Skeletal muscle tissue (tissue), 4 donors: ENCODE measurements around the gene LENEP. TPM values are rescaled to one million over a fixed set of nuclear protein-coding genes. Genes with fewer than 3 reads are reported as not detected.
A peak's percentile ranks its signal among the peaks of the same experiment; 100 is the strongest.

ENCODE experiments used
- H3K27ac ChIP-seq: one replicate; pipeline ENCODE4 v1.7.0; 2013; ENCODE audit warnings: mild to moderate bottlenecking, low read depth, low read length, inconsistent platforms
- H3K27me3 ChIP-seq, 3 donors: one replicate each; pipeline ENCODE4 v1.7.0; 2013; ENCODE audit warnings: low read length in 3 of 3; ENCODE audit not compliant: control insufficient read depth in 3 of 3, insufficient read depth in 3 of 3
- H3K36me3 ChIP-seq, 3 donors: one replicate each; pipeline ENCODE4 v1.7.0; 2013; ENCODE audit warnings: low read length in 3 of 3; ENCODE audit not compliant: control insufficient read depth in 3 of 3, insufficient read depth in 3 of 3
- H3K4me1 ChIP-seq, 3 donors: one replicate each; pipeline ENCODE4 v1.7.0; 2013; ENCODE audit warnings: low read length in 3 of 3, mild to moderate bottlenecking in 3 of 3; ENCODE audit not compliant: control insufficient read depth in 3 of 3, insufficient read depth in 3 of 3
- H3K4me3 ChIP-seq, 3 donors: one replicate each; pipeline ENCODE4 v1.7.0; 2013; ENCODE audit warnings: low read length in 3 of 3
- H3K9ac ChIP-seq, 3 donors: one replicate each; pipeline ENCODE4 v1.7.0; 2013; ENCODE audit warnings: low read length in 3 of 3, mild to moderate bottlenecking in 3 of 3, moderate library complexity in 2 of 3, low read depth in 1 of 3
- H3K9me3 ChIP-seq, 3 donors: one replicate each; pipeline ENCODE4 v1.7.0; 2013; ENCODE audit warnings: low read length in 3 of 3; ENCODE audit not compliant: control insufficient read depth in 3 of 3
- total RNA-seq: library from RNA; depleted of rRNA; stranded (reverse); fragments of >200 nt; gene quantifications from one replicate; pipeline ENCODE4 v1.2.3, GENCODE V29; 2014
- donor health status: Osteomylitis.

Gene LENEP
- total RNA-seq, 1 donor from 2014 or later = not detected

- peak overlapping the region; percentile 94 for H3K27ac ChIP-seq
Measured at GRCh38 chr1:154960446-154961136, 32.8 kb upstream of the LENEP start.

GRCh38 chr1:154961207-154962155, 31.9 kb upstream of the LENEP start, which contains the start of gene PYGO2:
Gene PYGO2, minus strand, starts transcription at chr1:154961782. Its CDS starts 206 bp downstream, at chr1:154961576.
- Histone ChIP-seq H3K9me3 (no peaks in the 10 kb centered on the region), H3K27me3 (no peaks in the 10 kb centered on the region), H3K27ac (peak within 1 kb of the TSS; percentile 94), H3K4me3 (peak within 1 kb of the TSS; percentile 87 to 90 (median 90)), H3K4me1 (peaks cover 45 to 58% (median 45%) of the 10 kb centered on the region in 3 donors), H3K9ac (peak within 1 kb of the TSS; percentile 89 to 99 (median 95)), H3K36me3 (peaks cover 37 to 53% (median 39%) of the 10 kb centered on the region in 3 donors)

More at GRCh38 chr1:154960446-154961136, 32.8 kb upstream of the LENEP start:
- H3K36me3 ChIP-seq = peaks cover 29 to 44% (median 31%) of the 10 kb centered on the region in 3 donors
- H3K9ac ChIP-seq = peak overlapping the region; percentile 89 to 99 (median 95)
- H3K4me1 ChIP-seq = peaks cover 48 to 63% (median 49%) of the 10 kb centered on the region in 3 donors
- H3K4me3 ChIP-seq = peak overlapping the region; percentile 87 to 90 (median 90)
- no peaks in the 10 kb centered on the region for H3K9me3 ChIP-seq
- H3K27me3 ChIP-seq = no peaks in the 10 kb centered on the region

GRCh38 chr1:154962156-154962749, 31.1 kb upstream of the LENEP start:
- peak overlapping the region; percentile 87 to 90 (median 90) for H3K4me3 ChIP-seq
- peaks cover 37 to 50% (median 42%) of the 10 kb centered on the region in 3 donors for H3K4me1 ChIP-seq
- peaks cover 37 to 60% (median 45%) of the 10 kb centered on the region in 3 donors for H3K36me3 ChIP-seq
- peak overlapping the region; percentile 94 for H3K27ac ChIP-seq
- H3K9ac ChIP-seq = peak overlapping the region; percentile 89 to 99 (median 95)
- H3K27me3 ChIP-seq = no peaks in the 10 kb centered on the region
- no peaks in the 10 kb centered on the region for H3K9me3 ChIP-seq

- H3K27me3 ChIP-seq = no peaks in the 10 kb centered on the region
- H3K9me3 ChIP-seq = no peaks in the 10 kb centered on the region
- H3K4me3 ChIP-seq = peak overlapping the region; percentile 87 to 90 (median 90)
- H3K27ac ChIP-seq = no peak overlapping the region
- H3K9ac ChIP-seq = peak overlapping the region; percentile 89 to 99 (median 95)
- H3K36me3 ChIP-seq = peaks cover 43 to 65% (median 51%) of the 10 kb centered on the region in 3 donors
- peaks cover 37 to 49% (median 37%) of the 10 kb centered on the region in 3 donors for H3K4me1 ChIP-seq
Measured at GRCh38 chr1:154962795-154963330, 30.5 kb upstream of the LENEP start.

GRCh38 chr1:154963643-154964042, 29.7 kb upstream of the LENEP start:
- H3K4me3 ChIP-seq = no peak overlapping the region
- H3K27me3 ChIP-seq = no peaks in the 10 kb centered on the region
- H3K4me1 ChIP-seq = peaks cover 30 to 49% (median 40%) of the 10 kb centered on the region in 3 donors
- H3K9me3 ChIP-seq = no peaks in the 10 kb centered on the region
- H3K36me3 ChIP-seq = peaks cover 43 to 63% (median 53%) of the 10 kb centered on the region in 3 donors
- H3K27ac ChIP-seq = no peak overlapping the region
- H3K9ac ChIP-seq = peak overlapping the region in 1 of 3 donors; percentile 99

GRCh38 chr1:154964359-154964758, 29.0 kb upstream of the LENEP start:
- H3K4me3 ChIP-seq = no peak overlapping the region
- no peaks in the 10 kb centered on the region for H3K27me3 ChIP-seq
- peaks cover 36 to 61% (median 56%) of the 10 kb centered on the region in 3 donors for H3K36me3 ChIP-seq
- peaks cover 34 to 49% (median 43%) of the 10 kb centered on the region in 3 donors for H3K4me1 ChIP-seq
- no peak overlapping the region for H3K27ac ChIP-seq
- H3K9ac ChIP-seq = no peak overlapping the region
- H3K9me3 ChIP-seq = no peaks in the 10 kb centered on the region

GRCh38 chr1:154966111-154966510, 27.3 kb upstream of the LENEP start:
- no peaks in the 10 kb centered on the region for H3K9me3 ChIP-seq
- peaks cover 31 to 57% (median 51%) of the 10 kb centered on the region in 3 donors for H3K36me3 ChIP-seq
- H3K27ac ChIP-seq = no peak overlapping the region
- H3K9ac ChIP-seq = no peak overlapping the region
- no peaks in the 10 kb centered on the region for H3K27me3 ChIP-seq
- no peak overlapping the region for H3K4me3 ChIP-seq
- H3K4me1 ChIP-seq = peaks cover 43 to 57% (median 49%) of the 10 kb centered on the region in 3 donors

- H3K4me3 ChIP-seq = no peak overlapping the region
- peak overlapping the region; percentile 99 for H3K27ac ChIP-seq
- peaks cover 50 to 63% (median 56%) of the 10 kb centered on the region in 3 donors for H3K4me1 ChIP-seq
- H3K36me3 ChIP-seq = peaks cover 31 to 57% (median 51%) of the 10 kb centered on the region in 3 donors
- no peaks in the 10 kb centered on the region for H3K27me3 ChIP-seq
- H3K9me3 ChIP-seq = no peaks in the 10 kb centered on the region
- peak overlapping the region in 1 of 3 donors; percentile 10 for H3K9ac ChIP-seq
Measured at GRCh38 chr1:154967331-154967950, 25.9 kb upstream of the LENEP start.

- peak overlapping the region in 1 of 3 donors; percentile 67 for H3K4me3 ChIP-seq
- H3K4me1 ChIP-seq = peaks cover 52 to 63% (median 53%) of the 10 kb centered on the region in 3 donors
- no peaks in the 10 kb centered on the region for H3K27me3 ChIP-seq
- H3K27ac ChIP-seq = peak overlapping the region; percentile 99
- H3K9ac ChIP-seq = peak overlapping the region; percentile 34 to 83 (median 77)
- H3K36me3 ChIP-seq = peaks cover 27 to 50% (median 47%) of the 10 kb centered on the region in 3 donors
- H3K9me3 ChIP-seq = no peaks in the 10 kb centered on the region
Measured at GRCh38 chr1:154968731-154969130, 24.7 kb upstream of the LENEP start.
